CD4-positive, alpha-beta T cell treated with Interleukin-6 for 4 hours (primary cell): ENCODE results near the gene OXSR1.
"Not testable (repeated sequence)": the region's sequence is repeated elsewhere in the genome, so short reads cannot be mapped to it uniquely, and the experiment has no call there.

ENCODE experiments used
- DNase-seq: peaks from one replicate; pipeline ENCODE4 v3.0.0-alpha.2; 2020; ENCODE audit warnings: mixed read lengths

OXSR1 gene

GRCh38 chr3:38169027-38169317 lies 3.6 kb downstream of the OXSR1 start:
- no peak for DNase-seq

GRCh38 chr3:38170722-38171121 lies 5.4 kb downstream of the OXSR1 start:
- DNase-seq, result no peak

- DNase-seq, result no peak
Measured at GRCh38 chr3:38171622-38172021, 6.3 kb downstream of the OXSR1 start.

GRCh38 chr3:38173834-38174418 lies 8.6 kb downstream of the OXSR1 start:
- DNase-seq, result no peak

GRCh38 chr3:38177181-38177580 lies 11.8 kb downstream of the OXSR1 start:
- DNase-seq, result no peak

GRCh38 chr3:38186781-38187180 lies 21.4 kb downstream of the OXSR1 start:
- DNase-seq, result no peak

- DNase-seq, result no peak
Measured at GRCh38 chr3:38190481-38190881, 25.1 kb downstream of the OXSR1 start.

GRCh38 chr3:38202931-38203330 lies 37.6 kb downstream of the OXSR1 start:
- not testable (repeated sequence) for DNase-seq

- no peak for DNase-seq
Measured at GRCh38 chr3:38203690-38204089, 38.4 kb downstream of the OXSR1 start.

- no peak for DNase-seq
Measured at GRCh38 chr3:38204599-38205471, 39.5 kb downstream of the OXSR1 start.

- DNase-seq, result no peak
Measured at GRCh38 chr3:38205472-38205805, 40.1 kb downstream of the OXSR1 start.

- no peak for DNase-seq
Measured at GRCh38 chr3:38207254-38208003, 42.1 kb downstream of the OXSR1 start.

- DNase-seq, result no peak
Measured at GRCh38 chr3:38210141-38210757, 44.9 kb downstream of the OXSR1 start.

GRCh38 chr3:38212141-38212540 lies 46.8 kb downstream of the OXSR1 start:
- no peak for DNase-seq

GRCh38 chr3:38214560-38214959 lies 49.2 kb downstream of the OXSR1 start:
- no peak for DNase-seq

GRCh38 chr3:38219609-38220197 lies 54.4 kb downstream of the OXSR1 start:
- DNase-seq, result no peak

- no peak for DNase-seq
Measured at GRCh38 chr3:38221005-38221404, 55.7 kb downstream of the OXSR1 start.

- no peak for DNase-seq
Measured at GRCh38 chr3:38222032-38222634, 56.8 kb downstream of the OXSR1 start.

GRCh38 chr3:38224357-38224756 lies 59.0 kb downstream of the OXSR1 start:
- DNase-seq, result no peak

- no peak for DNase-seq
Measured at GRCh38 chr3:38226273-38226672, 60.9 kb downstream of the OXSR1 start.

GRCh38 chr3:38227989-38228388 lies 62.7 kb downstream of the OXSR1 start:
- DNase-seq, result no peak

GRCh38 chr3:38229036-38229435 lies 63.7 kb downstream of the OXSR1 start:
- no peak for DNase-seq

- no peak for DNase-seq
Measured at GRCh38 chr3:38232701-38233100, 67.4 kb downstream of the OXSR1 start.
